Mesendoderm (in vitro differentiated cells): ENCODE measurements around the gene OPCML.

ENCODE experiments used
- DNase-seq: peaks from one replicate; pipeline ENCODE4 v3.0.0; 2013
- H2AK5ac ChIP-seq: 2 replicates; pipeline ENCODE4 v1.6.1; 2013; ENCODE audit warnings: low read length, inconsistent platforms
- H2BK120ac ChIP-seq: 2 replicates; pipeline ENCODE4 v1.6.1; 2013; ENCODE audit warnings: low read depth, mild to moderate bottlenecking, low read length, moderate library complexity, mixed read lengths
- H2BK15ac ChIP-seq: replicated peaks from 2 replicates; pipeline ENCODE4 v1.6.1; 2013; ENCODE audit warnings: low read depth, mild to moderate bottlenecking, moderate library complexity
- H2BK5ac ChIP-seq: 2 replicates; pipeline ENCODE4 v1.6.1; 2013; ENCODE audit warnings: low read length, inconsistent platforms
- H3K18ac ChIP-seq: 2 replicates; pipeline ENCODE4 v1.6.1; 2013; ENCODE audit warnings: mild to moderate bottlenecking, low read length, mixed read lengths
- H3K23ac ChIP-seq: one replicate; pipeline ENCODE4 v1.6.1; 2013; ENCODE audit warnings: low read length
- H3K27ac ChIP-seq: 2 replicates; pipeline ENCODE4 v1.5.1; 2013; ENCODE audit warnings: low read depth, mild to moderate bottlenecking, inconsistent platforms, low read length, moderate library complexity
- H3K27me3 ChIP-seq: 2 replicates; pipeline ENCODE4 v1.6.1; 2013; ENCODE audit warnings: low read length, control low read depth, mild to moderate bottlenecking, inconsistent platforms; ENCODE audit not compliant: insufficient read depth, poor library complexity
- H3K36me3 ChIP-seq: 2 replicates; pipeline ENCODE4 v1.6.1; 2013; ENCODE audit warnings: low read length, inconsistent platforms; ENCODE audit not compliant: control insufficient read depth, insufficient read depth
- H3K4ac ChIP-seq: one replicate; pipeline ENCODE4 v1.6.1; 2013; ENCODE audit warnings: low read depth, mild to moderate bottlenecking, low read length, moderate library complexity
- H3K4me1 ChIP-seq: 2 replicates; pipeline ENCODE4 v1.6.1; 2013; ENCODE audit warnings: low read depth, low read length, inconsistent platforms; ENCODE audit not compliant: control insufficient read depth
- H3K4me2 ChIP-seq: 2 replicates; pipeline ENCODE4 v1.6.1; 2013; ENCODE audit warnings: low read length
- H3K4me3 ChIP-seq: 2 replicates; pipeline ENCODE4 v1.5.1; 2013; ENCODE audit warnings: mild to moderate bottlenecking, low read length
- H3K56ac ChIP-seq: one replicate; pipeline ENCODE4 v1.6.1; 2013; ENCODE audit warnings: low read length
- H3K79me1 ChIP-seq: 2 replicates; pipeline ENCODE4 v1.6.1; 2013; ENCODE audit warnings: low read length, inconsistent platforms
- H3K79me2 ChIP-seq: 2 replicates; pipeline ENCODE4 v1.6.1; 2013; ENCODE audit warnings: mild to moderate bottlenecking, low read length; ENCODE audit not compliant: control insufficient read depth, insufficient read depth
- H3K9ac ChIP-seq: 2 replicates; pipeline ENCODE4 v1.6.1; 2013; ENCODE audit warnings: low read length, inconsistent platforms
- H4K5ac ChIP-seq: one replicate; pipeline ENCODE4 v1.6.1; 2013; ENCODE audit warnings: low read length
- H4K8ac ChIP-seq: one replicate; pipeline ENCODE4 v1.6.1; 2013; ENCODE audit warnings: low read depth, mild to moderate bottlenecking, control low read depth, low read length, moderate library complexity
- WGBS: extraction: QIAGEN DNeasy Blood & Tissue Kit; methylation state at CpG from one replicate; pipeline ENCODE4 v1.1.7; 2013; ENCODE audit warnings: low lambda C conversion rate, missing lambda C conversion rate; ENCODE audit not compliant: insufficient coverage; ENCODE audit errors: extremely low coverage; 5-methylcytosine and 5-hydroxymethylcytosine counted together

Gene OPCML

DNA sequence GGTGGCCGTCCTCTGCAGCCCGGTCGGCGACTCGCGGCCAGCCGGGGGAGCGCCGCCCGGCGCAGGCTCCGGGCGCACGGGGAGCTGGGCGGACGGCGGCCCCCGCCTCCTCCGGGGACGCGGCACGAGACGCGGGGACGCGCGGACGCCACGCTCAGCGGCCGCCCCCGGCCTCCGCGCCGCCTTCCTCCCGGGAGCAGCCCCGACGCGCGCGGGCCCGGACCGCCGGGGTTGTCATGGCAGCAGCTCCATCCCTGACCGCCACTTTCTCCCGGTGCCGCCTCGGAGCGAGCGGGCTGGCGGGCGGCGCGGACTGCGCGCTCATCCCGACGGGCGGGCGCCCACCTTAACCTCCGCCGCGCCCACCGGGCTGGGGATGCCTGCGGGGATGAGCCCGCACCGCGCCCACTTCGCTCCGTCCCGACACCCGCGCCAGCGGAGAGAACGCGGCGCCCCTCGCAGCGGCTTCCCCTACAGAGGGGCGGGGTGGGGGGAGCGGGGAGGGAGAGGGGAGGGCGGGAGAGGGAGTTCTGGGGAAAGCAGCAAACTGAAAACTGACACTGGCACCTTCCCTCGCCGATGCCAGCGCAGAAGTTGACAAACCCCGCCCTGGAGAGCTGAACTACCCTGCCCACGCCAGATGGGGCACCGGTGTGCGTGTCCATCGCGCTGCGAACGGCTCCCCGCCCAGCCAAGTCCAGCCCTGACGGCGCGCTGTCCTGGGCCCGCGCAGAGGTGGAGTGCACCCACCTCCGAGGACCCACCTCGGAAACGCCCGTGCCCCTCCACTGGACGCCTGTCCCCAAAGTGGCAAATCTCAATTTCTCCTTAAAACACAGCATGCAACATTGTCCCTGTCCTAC lies 588.4 kb downstream of the OPCML start:
- no peak overlapping the region for H2AK5ac ChIP-seq
- H3K4me3 ChIP-seq = peak overlapping the region; percentile 61
- peak; percentile 57 for DNase-seq
- no peaks in the 10 kb centered on the region for H3K4me1 ChIP-seq
- no peaks in the 10 kb centered on the region for H3K27me3 ChIP-seq
- H4K8ac ChIP-seq = no peak overlapping the region
- H3K79me2 ChIP-seq = no peaks in the 10 kb centered on the region
- H3K79me1 ChIP-seq = no peaks in the 10 kb centered on the region
- peak overlapping the region; percentile 66 for H3K9ac ChIP-seq
- H3K4me2 ChIP-seq = peak overlapping the region; percentile 98
- no peak overlapping the region for H3K4ac ChIP-seq
- H4K5ac ChIP-seq = no peak overlapping the region
- no peak overlapping the region for H2BK120ac ChIP-seq
- no peak overlapping the region for H2BK5ac ChIP-seq
- no peak overlapping the region for H2BK15ac ChIP-seq
- no peaks in the 10 kb centered on the region for H3K36me3 ChIP-seq
- H3K18ac ChIP-seq = no peak overlapping the region
- H3K27ac ChIP-seq = no peak overlapping the region
- no CpG with 5 or more reads among the region's 104 CpGs for WGBS
- peak overlapping the region; percentile 52 for H3K23ac ChIP-seq
- peak overlapping the region; percentile 77 for H3K56ac ChIP-seq

- peak overlapping the region; percentile 61 for H3K4me3 ChIP-seq
- no peaks in the 10 kb centered on the region for H3K79me1 ChIP-seq
- H3K36me3 ChIP-seq = no peaks in the 10 kb centered on the region
- no peak overlapping the region for H2BK5ac ChIP-seq
- no peak overlapping the region for H4K5ac ChIP-seq
- no peak overlapping the region for H2BK15ac ChIP-seq
- peak overlapping the region; percentile 98 for H3K4me2 ChIP-seq
- no CpG with 5 or more reads among the region's 17 CpGs for WGBS
- peak overlapping the region; percentile 42 for H3K9ac ChIP-seq
- H3K27ac ChIP-seq = no peak overlapping the region
- H3K23ac ChIP-seq = no peak overlapping the region
- no peak for DNase-seq
- H3K4me1 ChIP-seq = no peaks in the 10 kb centered on the region
- H3K79me2 ChIP-seq = no peaks in the 10 kb centered on the region
- H3K56ac ChIP-seq = peak overlapping the region; percentile 63
- no peaks in the 10 kb centered on the region for H3K27me3 ChIP-seq
- no peak overlapping the region for H3K18ac ChIP-seq
- no peak overlapping the region for H3K4ac ChIP-seq
- no peak overlapping the region for H2AK5ac ChIP-seq
- no peak overlapping the region for H2BK120ac ChIP-seq
- no peak overlapping the region for H4K8ac ChIP-seq
Measured at GRCh38 chr11:132943357-132943705, 589.0 kb downstream of the OPCML start.

- H3K4ac ChIP-seq = no peak overlapping the region
- peak; percentile 56 for DNase-seq
- no peak overlapping the region for H3K27ac ChIP-seq
- H3K36me3 ChIP-seq = no peaks in the 10 kb centered on the region
- H2AK5ac ChIP-seq = no peak overlapping the region
- H3K4me2 ChIP-seq = peak overlapping the region; percentile 98
- peak overlapping the region; percentile 63 for H3K56ac ChIP-seq
- no peak overlapping the region for H4K8ac ChIP-seq
- no peaks in the 10 kb centered on the region for H3K4me1 ChIP-seq
- no peaks in the 10 kb centered on the region for H3K79me2 ChIP-seq
- no CpG with 5 or more reads among the region's 42 CpGs for WGBS
- H3K9ac ChIP-seq = peak overlapping the region; percentile 42
- no peaks in the 10 kb centered on the region for H3K79me1 ChIP-seq
- peak overlapping the region; percentile 61 for H3K4me3 ChIP-seq
- no peak overlapping the region for H2BK120ac ChIP-seq
- H3K18ac ChIP-seq = no peak overlapping the region
- no peak overlapping the region for H2BK15ac ChIP-seq
- no peak overlapping the region for H2BK5ac ChIP-seq
- H3K23ac ChIP-seq = no peak overlapping the region
- H3K27me3 ChIP-seq = no peaks in the 10 kb centered on the region
- H4K5ac ChIP-seq = no peak overlapping the region
Measured at GRCh38 chr11:132942611-132943356, 589.5 kb downstream of the OPCML start.

DNA sequence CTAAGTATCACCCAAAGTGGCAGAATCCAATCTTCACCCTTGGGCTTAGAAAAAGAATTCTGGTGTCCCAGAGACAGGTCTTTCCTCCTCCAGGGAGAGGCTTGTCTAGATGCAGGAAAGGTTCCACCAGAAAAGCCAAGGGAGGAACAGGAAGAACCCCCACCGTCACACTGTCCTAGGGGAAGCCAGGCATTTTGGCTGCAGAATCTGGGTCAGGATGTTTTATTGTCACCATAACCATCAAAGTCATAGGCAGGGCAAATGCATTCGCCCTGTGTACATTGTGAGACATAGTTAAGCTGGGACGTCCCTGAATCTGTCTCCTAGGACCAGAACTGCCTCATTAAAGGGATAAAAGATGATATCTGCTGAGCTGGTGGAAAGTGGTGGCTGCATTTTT lies 590.5 kb downstream of the OPCML start:
- H4K8ac ChIP-seq = no peak overlapping the region
- WGBS = no CpG with 5 or more reads among the region's 3 CpGs
- H3K27ac ChIP-seq = no peak overlapping the region

GRCh38 chr11:132941024-132941646 lies 591.2 kb downstream of the OPCML start:
- Histone ChIP-seq H3K79me2 (no peaks in the 10 kb centered on the region), H4K5ac (no peak overlapping the region), H2BK120ac (no peak overlapping the region), H2AK5ac (no peak overlapping the region), H3K4me2 (no peak overlapping the region), H3K27ac (no peak overlapping the region), H3K56ac (no peak overlapping the region), H3K4me3 (no peak overlapping the region), H3K18ac (no peak overlapping the region), H3K23ac (no peak overlapping the region), H3K4me1 (no peaks in the 10 kb centered on the region), H3K36me3 (no peaks in the 10 kb centered on the region), H2BK5ac (no peak overlapping the region), H3K27me3 (no peaks in the 10 kb centered on the region), H3K4ac (no peak overlapping the region), H4K8ac (no peak overlapping the region), H3K79me1 (no peaks in the 10 kb centered on the region), H2BK15ac (no peak overlapping the region), H3K9ac (no peak overlapping the region)
- no CpG with 5 or more reads among the region's 4 CpGs for WGBS
- peak; percentile 35 for DNase-seq

More for the DNA sequence above, 590.5 kb downstream of the OPCML start:
- no peak overlapping the region for H3K9ac ChIP-seq
- H3K27me3 ChIP-seq = no peaks in the 10 kb centered on the region
- H3K4me3 ChIP-seq = no peak overlapping the region
- no peak overlapping the region for H3K56ac ChIP-seq
- no peak overlapping the region for H2BK5ac ChIP-seq
- no peak overlapping the region for H2BK120ac ChIP-seq
- H2BK15ac ChIP-seq = no peak overlapping the region
- no peaks in the 10 kb centered on the region for H3K79me1 ChIP-seq
- no peaks in the 10 kb centered on the region for H3K36me3 ChIP-seq
- no peak overlapping the region for H3K4me2 ChIP-seq
- H3K4ac ChIP-seq = no peak overlapping the region
- no peak overlapping the region for H2AK5ac ChIP-seq
- no peak overlapping the region for H3K23ac ChIP-seq
- H3K18ac ChIP-seq = no peak overlapping the region
- DNase-seq = no peak
- no peaks in the 10 kb centered on the region for H3K79me2 ChIP-seq
- H4K5ac ChIP-seq = no peak overlapping the region
- H3K4me1 ChIP-seq = no peaks in the 10 kb centered on the region
